ENCODE results near the gene MYOCD.

DNA sequence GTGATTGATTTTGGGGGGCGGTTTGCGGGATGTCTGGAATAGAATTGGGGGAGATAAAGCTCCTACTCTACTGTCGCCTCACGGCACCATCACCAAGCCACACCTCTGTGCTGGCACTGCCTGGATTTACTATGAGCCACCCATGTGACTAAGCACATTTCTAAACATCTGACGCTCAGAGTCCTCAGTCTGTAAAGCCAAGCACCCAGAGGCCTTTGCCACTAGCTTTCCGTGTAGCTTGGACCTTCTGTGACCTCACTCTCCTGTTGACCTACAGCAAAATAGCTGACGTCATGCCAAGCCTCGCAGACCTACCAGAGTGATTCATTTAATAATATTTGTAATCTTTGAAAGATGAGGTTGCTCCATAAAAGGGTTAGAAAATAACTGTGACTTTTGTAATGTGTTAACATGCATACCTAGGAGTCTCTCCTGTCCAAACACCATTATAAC, 38.5 kb upstream of the MYOCD start:
- TF ChIP-seq LEF1 (IDR thresholded peaks at IDR 0.05; ENCODE audit: borderline replicate concordance) (no peak), SUZ12 (IDR thresholded peaks at IDR 0.05) (no peak), FOXK2 (IDR thresholded peaks at IDR 0.05) (no peak), SP1 (IDR thresholded peaks at IDR 0.05) (no peak), CTBP1 (IDR thresholded peaks at IDR 0.05; ENCODE audit: borderline replicate concordance) (no peak)
